CD4-positive, alpha-beta memory T cell (primary cell): ENCODE measurements around the gene EIF6. TPM values are rescaled to one million over a fixed set of nuclear protein-coding genes. Genes with fewer than 3 reads are reported as not detected.

ENCODE experiments used
- CTCF ChIA-PET: fragments of 350-600 bp; sonication (Branson Sonifier 250); formaldehyde crosslinking; loops from one replicate; lab custom pipeline; 2021; ENCODE audit warnings: inconsistent platforms; ENCODE audit not compliant: partially characterized antibody; lab: Charles Lee
- POLR2A ChIA-PET: fragments of 350-600 bp; sonication (Branson Sonifier 250); formaldehyde crosslinking; loops from one replicate; lab custom pipeline; 2021; ENCODE audit not compliant: partially characterized antibody; lab: Charles Lee
- DNase-seq, 5 donors: peaks; one replicate each; pipeline versions ENCODE4 v3.0.0 to v3.0.0-alpha.2; 2020 to 2022; ENCODE audit warnings: mixed read lengths in 1 of 5
- H3K27ac ChIP-seq: one replicate; pipeline ENCODE4 v1.7.0; 2013; ENCODE audit warnings: low read depth, low read length
- H3K27me3 ChIP-seq: 2 replicates; pipeline ENCODE4 v1.7.0; 2013; ENCODE audit warnings: mild to moderate bottlenecking, low read length, moderate library complexity; ENCODE audit not compliant: insufficient read depth
- H3K36me3 ChIP-seq: 2 replicates; pipeline ENCODE4 v1.7.0; 2013; ENCODE audit warnings: mild to moderate bottlenecking, low read length, moderate library complexity; ENCODE audit not compliant: insufficient read depth
- H3K4me1 ChIP-seq: 2 replicates; pipeline ENCODE4 v1.7.0; 2013; ENCODE audit warnings: mild to moderate bottlenecking, low read length, moderate library complexity; ENCODE audit not compliant: insufficient read depth
- H3K4me3 ChIP-seq, 2 donors: one replicate each; pipeline ENCODE4 v1.7.0; 2013; ENCODE audit warnings: low read length in 2 of 2, mild to moderate bottlenecking in 1 of 2
- H3K9me3 ChIP-seq, 2 donors: one replicate each; pipeline ENCODE4 v1.7.0; 2013; ENCODE audit warnings: low read length in 2 of 2, control low read depth in 1 of 2; ENCODE audit not compliant: control insufficient read depth in 1 of 2
- H3K27ac Mint-ChIP-seq, 7 donors: one replicate each; pipeline ENCODE4 v1.8.0; 2020 to 2021; ENCODE audit warnings: mixed read lengths in 7 of 7, mild to moderate bottlenecking in 6 of 7, inconsistent platforms in 3 of 7, moderate library complexity in 3 of 7
- H3K27me3 Mint-ChIP-seq, 2 donors: one replicate each; pipeline ENCODE4 v1.8.0; 2020 to 2021; ENCODE audit warnings: mixed read lengths in 2 of 2
- H3K36me3 Mint-ChIP-seq, 2 donors: one replicate each; pipeline ENCODE4 v1.8.0; 2020 to 2021; ENCODE audit warnings: mixed read lengths in 2 of 2, inconsistent platforms in 1 of 2, mild to moderate bottlenecking in 1 of 2
- H3K4me1 Mint-ChIP-seq, 4 donors: one replicate each; pipeline ENCODE4 v1.8.0; 2020 to 2021; ENCODE audit warnings: mixed read lengths in 4 of 4, mild to moderate bottlenecking in 1 of 4
- H3K4me3 Mint-ChIP-seq, 8 donors: one replicate each; pipeline ENCODE4 v1.8.0; 2020 to 2021; ENCODE audit warnings: mixed read lengths in 8 of 8, mild to moderate bottlenecking in 7 of 8, moderate library complexity in 6 of 8, inconsistent platforms in 3 of 8
- H3K9me3 Mint-ChIP-seq, 8 donors: one replicate each; pipeline ENCODE4 v1.8.0; 2020 to 2021; ENCODE audit warnings: mixed read lengths in 8 of 8, mild to moderate bottlenecking in 5 of 8, inconsistent platforms in 3 of 8, moderate library complexity in 1 of 8
- intact Hi-C: fragments of 100-400 bp; cut with micrococcal nuclease; formaldehyde crosslinking; loops from one replicate; pipeline ENCODE4 v1.15.1; 2023
- polyA plus RNA-seq, 2 donors: library from polyadenylated mRNA; unstranded; fragments of 300-500 nt; fragmentation: Illumina TruSeq; gene quantifications; one replicate each; pipeline ENCODE4 v1.2.3, GENCODE V29; 2021
- total RNA-seq, 2 experiments: library from RNA; stranded (reverse); gene quantifications; one replicate each; pipeline ENCODE4 v1.2.3, GENCODE V29; 2021

Gene EIF6
- total and polyA plus RNA-seq, 4 experiments from 2014 or later: 44.0 to 189 (median 100) TPM

- no peaks in the 10 kb centered on the region for H3K36me3 ChIP-seq
- no peak for DNase-seq
- peaks cover 3 to 17% of the 10 kb centered on the region in 2 donors for H3K36me3 Mint-ChIP-seq
- H3K27me3 ChIP-seq: no peaks in the 10 kb centered on the region
- no peak overlapping the region for H3K4me3 Mint-ChIP-seq
- intact Hi-C loops: no loop called here
- peaks cover 0 to 2% (median 0%) of the 10 kb centered on the region in 4 donors for H3K4me1 Mint-ChIP-seq
- no peaks in the 10 kb centered on the region for H3K9me3 Mint-ChIP-seq
- no peak overlapping the region for H3K27ac Mint-ChIP-seq
- no peak overlapping the region for H3K4me3 ChIP-seq
- no peak overlapping the region for H3K27ac ChIP-seq
- H3K27me3 Mint-ChIP-seq: no peaks in the 10 kb centered on the region
- CTCF ChIA-PET: no interaction called here
- H3K9me3 ChIP-seq: no peaks in the 10 kb centered on the region
- POLR2A ChIA-PET: no interaction called here
- no peaks in the 10 kb centered on the region for H3K4me1 ChIP-seq
These were observed 42.8 kb upstream of the EIF6 start for GRCh38 chr20:35327074-35327976.

GRCh38 chr20:35326740-35327073, 42.1 kb upstream of the EIF6 start:
- no peak overlapping the region for H3K4me3 ChIP-seq
- POLR2A ChIA-PET: no interaction called here
- CTCF ChIA-PET: no interaction called here

GRCh38 chr20:35326021-35326739, 41.6 kb upstream of the EIF6 start:
- Mint-ChIP-seq H3K27ac (peak overlapping the region in 1 of 7 donors; percentile 4), H3K4me1 (peaks cover 0 to 2% (median 0%) of the 10 kb centered on the region in 4 donors), H3K4me3 (no peak overlapping the region), H3K36me3 (peaks cover 3 to 17% of the 10 kb centered on the region in 2 donors), H3K9me3 (no peaks in the 10 kb centered on the region), H3K27me3 (no peaks in the 10 kb centered on the region)
- no peak overlapping the region for H3K27ac ChIP-seq
- H3K4me1 ChIP-seq: no peaks in the 10 kb centered on the region
- no peaks in the 10 kb centered on the region for H3K36me3 ChIP-seq
- intact Hi-C loops: no loop called here
- H3K27me3 ChIP-seq: no peaks in the 10 kb centered on the region
- H3K9me3 ChIP-seq: no peaks in the 10 kb centered on the region
- no peak overlapping the region for H3K4me3 ChIP-seq
- DNase-seq: no peak
- CTCF ChIA-PET: no interaction called here
- POLR2A ChIA-PET: no interaction called here

More at GRCh38 chr20:35326740-35327073, 42.1 kb upstream of the EIF6 start:
- no peaks in the 10 kb centered on the region for H3K9me3 Mint-ChIP-seq
- Histone ChIP-seq H3K36me3 (no peaks in the 10 kb centered on the region), H3K9me3 (no peaks in the 10 kb centered on the region), H3K27me3 (no peaks in the 10 kb centered on the region), H3K4me1 (no peaks in the 10 kb centered on the region), H3K27ac (no peak overlapping the region)
- no peak overlapping the region for H3K4me3 Mint-ChIP-seq
- no peaks in the 10 kb centered on the region for H3K27me3 Mint-ChIP-seq
- DNase-seq: no peak
- no peak overlapping the region for H3K27ac Mint-ChIP-seq
- H3K36me3 Mint-ChIP-seq: peaks cover 3 to 17% of the 10 kb centered on the region in 2 donors
- H3K4me1 Mint-ChIP-seq: peaks cover 0 to 2% (median 0%) of the 10 kb centered on the region in 4 donors
- intact Hi-C loops: no loop called here

- H3K36me3 Mint-ChIP-seq: peaks cover 8 to 17% of the 10 kb centered on the region in 2 donors
- H3K4me1 Mint-ChIP-seq: peaks cover 0 to 4% (median 1%) of the 10 kb centered on the region in 4 donors
- H3K9me3 Mint-ChIP-seq: no peaks in the 10 kb centered on the region
- no peak overlapping the region for H3K4me3 Mint-ChIP-seq
- intact Hi-C loops: no loop called here
- H3K9me3 ChIP-seq: no peaks in the 10 kb centered on the region
- POLR2A ChIA-PET: no interaction called here
- DNase-seq: no peak
- H3K27ac Mint-ChIP-seq: peak overlapping the region in 1 of 7 donors; percentile 76
- H3K4me1 ChIP-seq: no peaks in the 10 kb centered on the region
- H3K27me3 ChIP-seq: no peaks in the 10 kb centered on the region
- H3K4me3 ChIP-seq: no peak overlapping the region
- H3K27me3 Mint-ChIP-seq: no peaks in the 10 kb centered on the region
- H3K27ac ChIP-seq: no peak overlapping the region
- no peaks in the 10 kb centered on the region for H3K36me3 ChIP-seq
- CTCF ChIA-PET: no interaction called here
These were observed 40.8 kb upstream of the EIF6 start for GRCh38 chr20:35325401-35325800.

DNA sequence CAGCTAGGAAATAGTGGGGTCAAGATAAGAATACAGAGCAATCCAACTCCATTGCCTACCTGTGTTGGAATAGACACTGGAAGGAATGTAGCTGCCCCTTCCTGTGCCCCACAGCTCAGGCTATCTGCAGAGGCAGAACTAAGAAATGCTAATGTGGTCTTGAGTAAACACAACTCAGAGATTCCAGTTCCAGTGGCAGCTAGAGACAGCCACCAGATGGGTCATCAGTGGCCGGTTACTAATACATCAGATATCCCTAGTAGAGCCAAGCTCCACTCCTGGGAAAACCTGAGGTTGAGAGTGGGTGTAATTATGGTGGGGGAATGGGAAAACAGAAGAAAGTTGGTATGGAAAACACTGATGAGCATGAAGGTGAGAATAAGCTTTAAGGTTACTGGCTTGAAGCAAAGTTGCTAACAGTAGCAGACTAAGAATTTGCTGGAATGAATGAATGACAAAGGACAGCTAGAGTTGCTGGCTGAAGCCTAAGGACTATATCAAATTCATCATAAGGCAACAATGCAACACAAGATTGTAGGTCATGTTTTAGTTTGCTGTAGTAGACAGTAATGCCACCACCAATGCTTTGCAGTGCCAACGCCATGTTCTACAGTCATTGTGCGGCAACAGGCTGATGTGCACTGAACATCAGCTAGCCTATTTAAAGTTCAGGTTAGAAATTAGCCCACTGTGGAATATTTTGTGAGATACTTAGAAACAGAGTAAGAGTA, 36.0 kb upstream of the EIF6 start:
- no peaks in the 10 kb centered on the region for H3K9me3 ChIP-seq
- no peak overlapping the region for H3K4me3 ChIP-seq
- DNase-seq: no peak
- H3K36me3 ChIP-seq: no peaks in the 10 kb centered on the region
- peaks cover 0 to 15% (median 3%) of the 10 kb centered on the region in 4 donors for H3K4me1 Mint-ChIP-seq
- peaks cover 6 to 9% of the 10 kb centered on the region in 2 donors for H3K36me3 Mint-ChIP-seq
- H3K27ac ChIP-seq: no peak overlapping the region
- no peaks in the 10 kb centered on the region for H3K27me3 Mint-ChIP-seq
- ChIA-PET CTCF (interaction anchor here (0.7 to 2.6 kb wide), 2 partner anchors 17 to 21 kb away, joined by 3 to 12 read pairs; no protein-coding TSS in a partner anchor), POLR2A (no interaction called here)
- H3K4me1 ChIP-seq: no peaks in the 10 kb centered on the region
- peak overlapping the region in 2 of 7 donors; percentile 4 to 6 for H3K27ac Mint-ChIP-seq
- no peaks in the 10 kb centered on the region for H3K27me3 ChIP-seq
- peaks cover 0 to 1% (median 0%) of the 10 kb centered on the region in 8 donors for H3K9me3 Mint-ChIP-seq
- intact Hi-C loops: no loop called here
- H3K4me3 Mint-ChIP-seq: no peak overlapping the region

DNA sequence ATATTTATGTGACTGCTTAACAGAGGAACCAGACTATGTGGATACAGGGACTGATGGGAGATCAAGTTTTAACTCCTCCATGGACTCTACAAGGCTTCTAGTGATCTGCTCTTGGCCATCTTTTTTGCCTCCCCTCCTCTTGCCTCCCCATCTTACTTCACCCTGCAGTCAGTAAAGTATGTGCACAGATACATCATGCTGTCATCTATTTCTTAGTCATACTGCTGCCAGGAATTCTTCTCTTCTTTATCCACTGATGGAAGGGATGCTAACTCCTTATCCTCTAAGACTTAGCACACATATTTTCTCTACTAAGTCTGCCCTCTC, 35.3 kb upstream of the EIF6 start:
- no peak for DNase-seq
- Histone ChIP-seq H3K36me3 (no peaks in the 10 kb centered on the region), H3K4me1 (peaks cover 3% of the 10 kb centered on the region), H3K4me3 (no peak overlapping the region), H3K27ac (no peak overlapping the region), H3K27me3 (no peaks in the 10 kb centered on the region), H3K9me3 (no peaks in the 10 kb centered on the region)
- intact Hi-C loops: no loop called here
- Mint-ChIP-seq H3K27me3 (no peaks in the 10 kb centered on the region), H3K4me3 (no peak overlapping the region), H3K36me3 (peaks cover 6 to 8% of the 10 kb centered on the region in 2 donors), H3K9me3 (peaks cover 0 to 1% (median 0%) of the 10 kb centered on the region in 8 donors), H3K27ac (peak overlapping the region in 2 of 7 donors; percentile 8 to 77), H3K4me1 (peaks cover 6 to 22% (median 8%) of the 10 kb centered on the region in 4 donors)
- POLR2A ChIA-PET: no interaction called here
- CTCF ChIA-PET: interaction anchor here (2.6 kb wide), 1 partner anchor 17 kb away, joined by 12 read pairs; no protein-coding TSS in a partner anchor
